ENCODE measurements around the gene ARPC5L. TPM values are rescaled to one million over a fixed set of nuclear protein-coding genes. Genes with fewer than 3 reads are reported as not detected.
A peak's percentile ranks its signal among the peaks of the same experiment; 100 is the strongest.

ARPC5L gene
- total RNA-seq (22.3 TPM), polyA plus RNA-seq (46.4 TPM)
- long read RNA-seq, donor 1, partial matches to known transcripts = 0 of 3 reads
- long read RNA-seq, donor 1, other reads (novel, unspliced or antisense) = 0 of 3 reads
- long read RNA-seq, donor 2 = 0 reads
- long read RNA-seq, donor 3, transcript ARPC5L-201 (4 exons, 1,325 nt) = major isoform, 48 of 50 reads
- long read RNA-seq, donor 3, partial matches to known transcripts = 0 of 50 reads
- long read RNA-seq, donor 3, other reads (novel, unspliced or antisense) = 0 of 50 reads
- long read RNA-seq, donor 4, transcript ARPC5L-201 (4 exons, 1,325 nt) = major isoform, 23 of 35 reads
- long read RNA-seq, donor 4, transcript ARPC5L-203 (3 exons, 1,877 nt) = minor isoform, 5 of 35 reads
- long read RNA-seq, donor 4, partial matches to known transcripts = 7 of 35 reads
- long read RNA-seq, donor 4, other reads (novel, unspliced or antisense) = 0 of 35 reads
- long read RNA-seq, donor 5, transcript ARPC5L-201 (4 exons, 1,325 nt) = major isoform, 38 of 48 reads
- long read RNA-seq, donor 5, partial matches to known transcripts = 8 of 48 reads
- long read RNA-seq, donor 5, other reads (novel, unspliced or antisense) = 0 of 48 reads
- long read RNA-seq, donor 6, transcript ARPC5L-201 (4 exons, 1,325 nt) = major isoform, 20 of 42 reads
- long read RNA-seq, donor 6, partial matches to known transcripts = 0 of 42 reads
- long read RNA-seq, donor 6, other reads (novel, unspliced or antisense) = 22 of 42 reads
- long read RNA-seq, donor 7, transcript ARPC5L-201 (4 exons, 1,325 nt) = major isoform, 20 of 44 reads
- long read RNA-seq, donor 7, partial matches to known transcripts = 23 of 44 reads
- long read RNA-seq, donor 7, other reads (novel, unspliced or antisense) = 0 of 44 reads
- long read RNA-seq, donor 8, transcript ARPC5L-201 (4 exons, 1,325 nt) = major isoform, 5 of 6 reads
- long read RNA-seq, donor 8, partial matches to known transcripts = 0 of 6 reads
- long read RNA-seq, donor 8, other reads (novel, unspliced or antisense) = 0 of 6 reads
- long read RNA-seq, donor 9, transcript ARPC5L-201 (4 exons, 1,325 nt) = major isoform, 14 of 24 reads
- long read RNA-seq, donor 9, partial matches to known transcripts = 10 of 24 reads
- long read RNA-seq, donor 9, other reads (novel, unspliced or antisense) = 0 of 24 reads
- long read RNA-seq, donor 10, transcript ARPC5L-201 (4 exons, 1,325 nt) = major isoform, 26 of 31 reads
- long read RNA-seq, donor 10, partial matches to known transcripts = 5 of 31 reads
- long read RNA-seq, donor 10, other reads (novel, unspliced or antisense) = 0 of 31 reads

DNA sequence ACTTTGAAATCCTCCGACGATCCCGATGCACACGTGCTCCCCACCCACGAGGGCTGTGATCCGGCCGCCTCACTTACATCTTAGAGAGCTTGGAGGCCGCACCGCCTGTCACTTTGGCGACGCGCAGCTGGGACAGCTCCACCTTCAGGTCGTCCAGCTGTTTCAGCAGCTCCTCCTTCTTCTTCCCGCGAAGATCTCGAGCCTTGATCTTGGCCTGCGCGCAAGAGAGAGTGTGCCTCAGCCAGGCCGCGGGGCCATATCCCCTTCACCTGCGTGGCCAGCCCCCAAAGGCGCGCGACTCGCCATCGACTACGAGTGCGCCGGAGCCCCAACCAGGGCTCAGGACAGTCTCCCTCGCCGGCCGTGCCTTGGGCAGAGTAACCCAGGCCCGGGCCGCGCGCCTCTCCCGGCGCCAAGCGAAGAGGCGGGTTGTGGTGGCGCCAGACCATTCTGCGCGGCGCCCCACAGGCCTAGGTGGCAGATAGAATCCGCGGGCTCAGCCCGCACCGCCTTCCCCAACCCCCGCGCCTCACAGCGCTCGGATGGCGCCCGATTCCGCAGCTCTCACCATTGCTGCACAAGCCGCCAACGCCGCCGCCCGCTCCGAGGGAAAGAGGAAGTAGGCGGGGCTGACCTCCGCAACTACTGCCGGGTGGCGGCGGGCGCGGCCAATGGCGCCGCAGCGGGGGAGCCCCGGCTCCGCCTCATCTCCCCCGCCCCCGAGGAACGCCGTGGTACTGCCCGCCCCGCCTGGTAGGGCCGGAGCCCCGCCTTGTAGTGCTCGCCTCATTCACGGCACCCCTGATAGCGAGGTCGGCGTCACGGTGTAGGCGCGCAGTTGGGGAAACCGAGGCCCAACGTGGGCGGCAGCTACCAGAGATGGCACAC, at the start of gene ARPC5L, which contains the start of gene RPL35:
ARPC5L (plus strand) TSS at position 789 of the 888 bp plus-strand sequence. CDS start 7,161 bp downstream, outside the sequence.
RPL35 (minus strand) TSS at position 616 of the 888 bp plus-strand sequence; CDS start at position 571, 45 bp downstream.
- Histone ChIP-seq H3K27me3 (ENCODE audit: control insufficient read depth in 2 of 2, insufficient read depth in 1 of 2, low read length in 1 of 2) (no peaks in the 10 kb centered on the region), H3K4me1 (ENCODE audit: control insufficient read depth in 2 of 2, insufficient read depth in 2 of 2, low read length in 2 of 2) (peaks cover 12 to 25% of the 10 kb centered on the region in 2 donors), H3K4me3 (ENCODE audit: low read length in 2 of 2) (peak within 1 kb of the TSS; percentile 67 to 94), H3K9me3 (ENCODE audit: control insufficient read depth in 2 of 2, insufficient read depth in 1 of 2, low read length in 1 of 2) (peaks cover 0 to 4% of the 10 kb centered on the region in 2 donors), H3K36me3 (ENCODE audit: control insufficient read depth in 2 of 2, insufficient read depth in 2 of 2, low read length in 1 of 2) (peaks cover 33 to 45% of the 10 kb centered on the region in 2 donors), H3K27ac (ENCODE audit: low read depth in 1 of 2, low read length in 1 of 2) (peak within 1 kb of the TSS; percentile 83 to 95)
- DNase-seq (ENCODE audit: low read depth in 6 of 9, low spot score in 9 of 9) = peak; percentile 80 to 96 (median 89)
- under 1% methylated on average over 92 of the region's 92 CpGs for WGBS

DNA sequence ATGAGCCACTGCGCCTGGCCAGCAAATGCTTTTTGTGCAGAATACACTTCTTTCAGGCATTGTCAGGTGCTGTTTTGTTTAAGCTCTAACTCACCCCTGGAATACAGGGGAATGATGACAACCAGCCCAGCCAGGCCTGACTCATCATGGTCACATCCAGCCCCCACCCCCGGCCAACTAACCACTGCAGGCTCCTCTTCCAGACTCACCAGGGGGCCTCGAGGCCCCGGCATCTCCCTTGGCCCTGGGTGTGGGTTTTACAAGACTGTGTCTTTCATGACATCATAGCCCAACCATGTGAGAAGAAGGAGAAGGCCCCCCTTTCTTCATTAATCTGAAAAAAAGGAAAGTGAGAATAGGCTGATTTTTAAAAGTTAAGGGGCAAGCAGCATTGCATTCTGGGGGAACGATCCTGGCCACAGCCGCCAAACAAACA, 49.5 kb upstream of the ARPC5L start:
- no peaks in the 10 kb centered on the region for H3K9me3 ChIP-seq (ENCODE audit: control insufficient read depth in 2 of 2, insufficient read depth in 1 of 2, low read length in 1 of 2)
- H3K4me3 ChIP-seq (ENCODE audit: low read length in 2 of 2) = no peak overlapping the region
- H3K36me3 ChIP-seq (ENCODE audit: control insufficient read depth in 2 of 2, insufficient read depth in 2 of 2, low read length in 1 of 2) = no peaks in the 10 kb centered on the region
- no peak for DNase-seq (ENCODE audit: low read depth in 6 of 9, low spot score in 9 of 9)
- 89% methylated on average over 6 of the region's 6 CpGs for WGBS
- H3K27me3 ChIP-seq (ENCODE audit: control insufficient read depth in 2 of 2, insufficient read depth in 1 of 2, low read length in 1 of 2) = no peaks in the 10 kb centered on the region
- peaks cover 0 to 1% of the 10 kb centered on the region in 2 donors for H3K4me1 ChIP-seq (ENCODE audit: control insufficient read depth in 2 of 2, insufficient read depth in 2 of 2, low read length in 2 of 2)
- no peak overlapping the region for H3K27ac ChIP-seq (ENCODE audit: low read depth in 1 of 2, low read length in 1 of 2)

- Histone ChIP-seq H3K27me3 (ENCODE audit: control insufficient read depth in 2 of 2, insufficient read depth in 1 of 2, low read length in 1 of 2) (no peaks in the 10 kb centered on the region), H3K9me3 (ENCODE audit: control insufficient read depth in 2 of 2, insufficient read depth in 1 of 2, low read length in 1 of 2) (no peaks in the 10 kb centered on the region), H3K36me3 (ENCODE audit: control insufficient read depth in 2 of 2, insufficient read depth in 2 of 2, low read length in 1 of 2) (no peaks in the 10 kb centered on the region), H3K27ac (ENCODE audit: low read depth in 1 of 2, low read length in 1 of 2) (no peak overlapping the region), H3K4me1 (ENCODE audit: control insufficient read depth in 2 of 2, insufficient read depth in 2 of 2, low read length in 2 of 2) (peaks cover 0 to 7% of the 10 kb centered on the region in 2 donors), H3K4me3 (ENCODE audit: low read length in 2 of 2) (no peak overlapping the region)
- DNase-seq (ENCODE audit: low read depth in 6 of 9, low spot score in 9 of 9) = no peak
- 97% methylated on average over 7 of the region's 7 CpGs for whole genome bisulfite sequencing
Measured at GRCh38 chr9:124813041-124813440, 48.9 kb upstream of the ARPC5L start.

DNA sequence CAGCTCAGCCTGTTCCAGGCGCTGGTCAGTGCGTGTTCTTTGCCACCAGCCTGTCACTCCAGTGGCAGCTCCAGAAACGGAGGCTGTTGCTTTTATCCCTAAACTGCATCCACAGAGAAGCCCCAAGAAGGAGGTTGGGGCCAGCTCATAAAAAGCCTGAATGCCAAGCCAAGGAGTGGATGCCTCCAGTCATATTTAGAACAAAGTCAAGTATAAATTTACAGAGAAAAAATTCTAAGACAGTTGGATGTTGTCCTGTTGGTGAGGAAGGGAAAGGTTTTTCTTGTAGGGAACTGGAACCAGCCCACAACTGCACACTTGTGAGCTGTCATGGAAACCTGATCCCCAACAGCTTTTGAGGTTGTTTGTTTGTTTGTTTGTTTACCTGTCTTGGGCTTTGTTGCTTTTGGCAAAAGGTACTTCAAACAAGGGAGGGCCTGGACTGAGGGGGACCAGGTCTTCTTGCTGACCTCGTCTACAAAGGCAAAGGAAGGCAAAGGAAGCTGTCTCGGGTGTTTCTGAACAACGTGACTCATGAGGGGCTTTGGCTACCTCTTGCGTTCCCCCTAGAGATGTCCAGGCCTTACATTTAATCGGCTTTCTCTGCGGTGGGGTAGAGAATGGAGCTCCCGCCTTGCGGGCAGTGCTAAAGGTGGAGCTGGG, 48.3 kb upstream of the ARPC5L start:
- no peak for DNase-seq (ENCODE audit: low read depth in 6 of 9, low spot score in 9 of 9)
- no peak overlapping the region for H3K27ac ChIP-seq (ENCODE audit: low read depth in 1 of 2, low read length in 1 of 2)

GRCh38 chr9:124814164-124814535, 47.8 kb upstream of the ARPC5L start:
- DNase-seq (ENCODE audit: low read depth in 6 of 9, low spot score in 9 of 9) = no peak
- Histone ChIP-seq H3K4me1 (ENCODE audit: control insufficient read depth in 2 of 2, insufficient read depth in 2 of 2, low read length in 2 of 2) (peaks cover 5 to 18% of the 10 kb centered on the region in 2 donors), H3K27ac (ENCODE audit: low read depth in 1 of 2, low read length in 1 of 2) (no peak overlapping the region), H3K9me3 (ENCODE audit: control insufficient read depth in 2 of 2, insufficient read depth in 1 of 2, low read length in 1 of 2) (no peaks in the 10 kb centered on the region), H3K27me3 (ENCODE audit: control insufficient read depth in 2 of 2, insufficient read depth in 1 of 2, low read length in 1 of 2) (no peaks in the 10 kb centered on the region), H3K36me3 (ENCODE audit: control insufficient read depth in 2 of 2, insufficient read depth in 2 of 2, low read length in 1 of 2) (no peaks in the 10 kb centered on the region), H3K4me3 (ENCODE audit: low read length in 2 of 2) (no peak overlapping the region)
- 92% methylated on average over 5 of the region's 5 CpGs for WGBS

More for the DNA sequence above, 48.3 kb upstream of the ARPC5L start:
- H3K27me3 ChIP-seq (ENCODE audit: control insufficient read depth in 2 of 2, insufficient read depth in 1 of 2, low read length in 1 of 2) = no peaks in the 10 kb centered on the region
- H3K36me3 ChIP-seq (ENCODE audit: control insufficient read depth in 2 of 2, insufficient read depth in 2 of 2, low read length in 1 of 2) = no peaks in the 10 kb centered on the region
- H3K4me3 ChIP-seq (ENCODE audit: low read length in 2 of 2) = no peak overlapping the region
- no peaks in the 10 kb centered on the region for H3K9me3 ChIP-seq (ENCODE audit: control insufficient read depth in 2 of 2, insufficient read depth in 1 of 2, low read length in 1 of 2)
- 94% methylated on average over 11 of the region's 11 CpGs for WGBS
- H3K4me1 ChIP-seq (ENCODE audit: control insufficient read depth in 2 of 2, insufficient read depth in 2 of 2, low read length in 2 of 2) = peaks cover 2 to 13% of the 10 kb centered on the region in 2 donors

GRCh38 chr9:124815601-124816000, 46.3 kb upstream of the ARPC5L start:
- Histone ChIP-seq H3K4me3 (ENCODE audit: low read length in 2 of 2) (no peak overlapping the region), H3K9me3 (ENCODE audit: control insufficient read depth in 2 of 2, insufficient read depth in 1 of 2, low read length in 1 of 2) (no peaks in the 10 kb centered on the region), H3K36me3 (ENCODE audit: control insufficient read depth in 2 of 2, insufficient read depth in 2 of 2, low read length in 1 of 2) (no peaks in the 10 kb centered on the region), H3K4me1 (ENCODE audit: control insufficient read depth in 2 of 2, insufficient read depth in 2 of 2, low read length in 2 of 2) (peaks cover 5 to 23% of the 10 kb centered on the region in 2 donors), H3K27ac (ENCODE audit: low read depth in 1 of 2, low read length in 1 of 2) (no peak overlapping the region), H3K27me3 (ENCODE audit: control insufficient read depth in 2 of 2, insufficient read depth in 1 of 2, low read length in 1 of 2) (no peaks in the 10 kb centered on the region)
- no peak for DNase-seq (ENCODE audit: low read depth in 6 of 9, low spot score in 9 of 9)
- WGBS = 98% methylated on average over 5 of the region's 5 CpGs

DNA sequence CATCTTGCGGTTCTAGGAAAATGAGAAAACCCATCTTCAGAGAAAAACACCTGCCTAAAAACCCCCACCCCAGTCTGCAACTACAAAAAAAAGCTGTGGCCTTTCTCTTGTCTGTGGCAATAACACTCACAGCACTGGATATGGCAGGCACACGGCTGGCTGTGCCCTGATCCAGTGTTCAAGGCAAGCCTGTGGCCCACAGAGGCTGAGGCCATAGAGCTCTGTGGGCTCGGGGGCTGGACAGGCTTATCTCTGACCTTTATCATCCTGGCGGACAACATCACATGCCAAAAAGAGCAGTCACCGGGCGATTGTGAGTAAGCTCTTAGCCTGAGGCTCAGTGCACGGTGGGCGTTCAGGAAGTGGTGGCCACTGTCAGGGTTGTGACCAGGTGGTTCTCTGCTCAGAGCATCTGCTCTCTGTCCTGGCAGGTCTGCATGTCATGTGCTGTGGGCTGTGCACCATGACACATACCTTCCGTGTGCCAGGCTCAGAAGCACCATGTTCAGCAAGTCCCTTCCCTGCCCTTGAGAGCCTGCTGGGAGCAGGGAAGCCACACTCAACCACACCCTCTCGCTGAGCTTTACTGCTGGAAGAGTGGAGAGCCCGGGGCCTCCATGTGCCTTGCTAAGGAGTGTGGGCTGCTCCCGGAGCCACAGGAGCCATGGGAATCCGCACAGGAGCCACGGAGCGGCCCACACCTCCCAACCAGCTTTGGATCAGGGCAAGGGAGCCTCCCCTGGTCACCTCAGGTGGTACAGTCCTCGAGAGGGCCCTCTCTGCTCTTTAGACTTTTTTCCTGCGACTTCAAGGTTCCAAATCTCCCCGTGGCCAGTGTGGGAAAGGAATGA, 43.3 kb upstream of the ARPC5L start:
- peak in 1 of 9 donors; percentile 40 for DNase-seq (ENCODE audit: low read depth in 6 of 9, low spot score in 9 of 9)
- Histone ChIP-seq H3K27ac (ENCODE audit: low read depth in 1 of 2, low read length in 1 of 2) (peak overlapping the region; percentile 34 to 69), H3K36me3 (ENCODE audit: control insufficient read depth in 2 of 2, insufficient read depth in 2 of 2, low read length in 1 of 2) (no peaks in the 10 kb centered on the region), H3K27me3 (ENCODE audit: control insufficient read depth in 2 of 2, insufficient read depth in 1 of 2, low read length in 1 of 2) (no peaks in the 10 kb centered on the region), H3K9me3 (ENCODE audit: control insufficient read depth in 2 of 2, insufficient read depth in 1 of 2, low read length in 1 of 2) (no peaks in the 10 kb centered on the region), H3K4me3 (ENCODE audit: low read length in 2 of 2) (no peak overlapping the region), H3K4me1 (ENCODE audit: control insufficient read depth in 2 of 2, insufficient read depth in 2 of 2, low read length in 2 of 2) (peaks cover 5 to 23% of the 10 kb centered on the region in 2 donors)
- 55% methylated on average over 18 of the region's 18 CpGs for WGBS

Measured in thymus (tissue), 14 donors.